CD14-positive monocyte (primary cell): ENCODE measurements around the gene STX2. TPM values are rescaled to one million over a fixed set of nuclear protein-coding genes. Genes with fewer than 3 reads are reported as not detected.

Source experiments
- DNase-seq, 3 donors: peaks; one replicate each; pipeline ENCODE4 v3.0.0-alpha.2; 2011 to 2022
- H2AFZ ChIP-seq: 2 replicates; pipeline ENCODE4 v1.6.0; 2012; ENCODE audit warnings: mild to moderate bottlenecking, low read depth, low read length, inconsistent platforms; ENCODE audit not compliant: insufficient read depth, poor library complexity, severe bottlenecking
- H3K27ac ChIP-seq, 2 donors: 1 replicate in 1 of 2; 2 replicates in 1 of 2; pipeline ENCODE4 v1.5.1; 2012 to 2013; ENCODE audit warnings: low read length in 2 of 2, control low read depth in 1 of 2, inconsistent platforms in 1 of 2, low read depth in 1 of 2, mild to moderate bottlenecking in 1 of 2
- H3K27me3 ChIP-seq, 2 donors: one replicate each; pipeline versions ENCODE4 v1.6.0 to v1.6.1; 2011 to 2013; ENCODE audit warnings: low read length in 2 of 2; ENCODE audit not compliant: control insufficient read depth in 2 of 2, insufficient read depth in 2 of 2
- H3K36me3 ChIP-seq, 2 donors: replicated peaks in 1 of 2; 1 replicate in 1 of 2; 2 replicates in 1 of 2; pipeline versions ENCODE4 v1.5.1 to v1.6.1; 2012 to 2013; ENCODE audit warnings: low read length in 2 of 2, control low read depth in 1 of 2, inconsistent platforms in 1 of 2, mild to moderate bottlenecking in 1 of 2; ENCODE audit not compliant: insufficient read depth in 2 of 2, control insufficient read depth in 1 of 2
- H3K4me1 ChIP-seq, 2 donors: 1 replicate in 1 of 2; 2 replicates in 1 of 2; pipeline versions ENCODE4 v1.5.1 to v1.6.1; 2012 to 2013; ENCODE audit warnings: low read length in 2 of 2, control low read depth in 1 of 2, inconsistent platforms in 1 of 2, mild to moderate bottlenecking in 1 of 2, moderate library complexity in 1 of 2; ENCODE audit not compliant: insufficient read depth in 2 of 2, control insufficient read depth in 1 of 2
- H3K4me2 ChIP-seq: replicated peaks from 2 replicates; pipeline ENCODE3; 2012; ENCODE audit warnings: low read length, moderate library complexity, mild to moderate bottlenecking; ENCODE audit not compliant: poor library complexity, severe bottlenecking; ENCODE audit errors: extremely low read depth
- H3K4me3 ChIP-seq, 3 experiments: fragments of 200-600 bp in 1 of 3; sonication (generic) in 1 of 3; replicated peaks in 1 of 3; 1 replicate in 2 of 3; 2 replicates in 1 of 3; pipeline ENCODE4 v1.5.1; 2011 to 2013; ENCODE audit warnings: low read length in 3 of 3, mild to moderate bottlenecking in 3 of 3, control low read depth in 2 of 3, low read depth in 2 of 3, inconsistent platforms in 1 of 3, moderate library complexity in 1 of 3
- H3K79me2 ChIP-seq: 2 replicates; pipeline ENCODE4 v1.6.0; 2012; ENCODE audit warnings: mild to moderate bottlenecking, control low read depth, inconsistent platforms, low read length, moderate library complexity; ENCODE audit not compliant: insufficient read depth
- H3K9ac ChIP-seq: 2 replicates; pipeline ENCODE4 v1.6.0; 2017; ENCODE audit warnings: low read length, mild to moderate bottlenecking; ENCODE audit not compliant: insufficient read depth, poor library complexity, severe bottlenecking
- H3K9me3 ChIP-seq, 2 donors: replicated peaks in 1 of 2; 1 replicate in 1 of 2; 2 replicates in 1 of 2; pipeline versions ENCODE4 v1.5.1 to v1.6.1; 2012 to 2013; ENCODE audit warnings: low read length in 2 of 2, control low read depth in 1 of 2; ENCODE audit not compliant: control insufficient read depth in 1 of 2, insufficient read depth in 1 of 2
- H4K20me1 ChIP-seq: 2 replicates; pipeline ENCODE4 v1.6.0; 2012; ENCODE audit warnings: mild to moderate bottlenecking, low read length, control low read depth, moderate library complexity; ENCODE audit not compliant: insufficient read depth
- H3K27ac Mint-ChIP-seq, 7 donors: one replicate each; pipeline ENCODE4 v1.8.0; 2020; ENCODE audit warnings: mild to moderate bottlenecking in 7 of 7, mixed read lengths in 7 of 7, moderate library complexity in 6 of 7, inconsistent platforms in 2 of 7
- H3K27me3 Mint-ChIP-seq, 3 donors: one replicate each; pipeline ENCODE4 v1.8.0; 2021 to 2022; ENCODE audit warnings: low read depth in 3 of 3, mild to moderate bottlenecking in 3 of 3, mixed read lengths in 3 of 3, moderate library complexity in 3 of 3, inconsistent platforms in 1 of 3
- H3K36me3 Mint-ChIP-seq, 2 donors: one replicate each; pipeline ENCODE4 v1.8.0; 2020; ENCODE audit warnings: mixed read lengths in 2 of 2, inconsistent platforms in 1 of 2, mild to moderate bottlenecking in 1 of 2
- H3K4me1 Mint-ChIP-seq: one replicate; pipeline ENCODE4 v1.8.0; 2020; ENCODE audit warnings: mild to moderate bottlenecking, mixed read lengths
- H3K4me3 Mint-ChIP-seq, 2 donors: one replicate each; pipeline ENCODE4 v1.8.0; 2020; ENCODE audit warnings: mild to moderate bottlenecking in 2 of 2, mixed read lengths in 2 of 2, moderate library complexity in 1 of 2
- H3K9me3 Mint-ChIP-seq, 7 donors: one replicate each; pipeline ENCODE4 v1.8.0; 2020 to 2022; ENCODE audit warnings: mixed read lengths in 7 of 7, mild to moderate bottlenecking in 6 of 7, moderate library complexity in 6 of 7, inconsistent platforms in 2 of 7
- WGBS: methylation state at CpG from one replicate; pipeline ENCODE4 v1.1.5; 2013; ENCODE audit warnings: missing lambda C conversion rate; ENCODE audit not compliant: insufficient coverage; 5-methylcytosine and 5-hydroxymethylcytosine counted together
- intact Hi-C, 2 donors: fragments of 100-400 bp; cut with micrococcal nuclease; formaldehyde crosslinking; loops; one replicate each; pipeline versions ENCODE4 v1.15.0 to v1.15.1; 2023
- polyA plus RNA-seq, 3 donors: library from polyadenylated mRNA; depleted of rRNA in 1 of 3; unstranded in 2 of 3; stranded (reverse) in 1 of 3; fragments of 300-500 nt in 2 of 3; fragments of >200 nt in 1 of 3; fragmentation: Illumina TruSeq in 2 of 3; gene quantifications; 1 replicate in 2 of 3; 2 replicates in 1 of 3; pipeline ENCODE4 v1.2.3, GENCODE V29; 2012 to 2021
- TF ChIP-seq, protein P1 (sequence below): fragments of 200-600 bp; IDR thresholded peaks from one replicate; pipeline ENCODE4 v1.8.0; 2022; ENCODE audit warnings: antibody characterized with exemption, mild to moderate bottlenecking

STX2 gene
- polyA plus RNA-seq, 3 donors, result 4.8 to 32.9 (median 7.6) TPM

- Mint-ChIP-seq H3K4me1 (no peaks in the 10 kb centered on the region), H3K27ac (no peak overlapping the region), H3K27me3 (peaks cover 6 to 16% (median 12%) of the 10 kb centered on the region in 3 donors), H3K9me3 (peaks cover 11 to 25% (median 17%) of the 10 kb centered on the region in 7 donors), H3K36me3 (no peaks in the 10 kb centered on the region), H3K4me3 (no peak overlapping the region)
- Histone ChIP-seq H3K27me3 (peaks cover 0 to 7% of the 10 kb centered on the region in 2 donors), H3K4me2 (no peak overlapping the region), H3K9ac (no peak overlapping the region), H2AFZ (no peak overlapping the region), H3K4me1 (no peaks in the 10 kb centered on the region), H3K4me3 (no peak overlapping the region), H4K20me1 (no peaks in the 10 kb centered on the region), H3K79me2 (no peaks in the 10 kb centered on the region), H3K9me3 (peaks cover 13 to 22% of the 10 kb centered on the region in 2 donors), H3K36me3 (no peaks in the 10 kb centered on the region), H3K27ac (no peak overlapping the region)
- no peak for DNase-seq
- intact Hi-C loops, result no loop called here
- TF ChIP-seq, protein P1, sequence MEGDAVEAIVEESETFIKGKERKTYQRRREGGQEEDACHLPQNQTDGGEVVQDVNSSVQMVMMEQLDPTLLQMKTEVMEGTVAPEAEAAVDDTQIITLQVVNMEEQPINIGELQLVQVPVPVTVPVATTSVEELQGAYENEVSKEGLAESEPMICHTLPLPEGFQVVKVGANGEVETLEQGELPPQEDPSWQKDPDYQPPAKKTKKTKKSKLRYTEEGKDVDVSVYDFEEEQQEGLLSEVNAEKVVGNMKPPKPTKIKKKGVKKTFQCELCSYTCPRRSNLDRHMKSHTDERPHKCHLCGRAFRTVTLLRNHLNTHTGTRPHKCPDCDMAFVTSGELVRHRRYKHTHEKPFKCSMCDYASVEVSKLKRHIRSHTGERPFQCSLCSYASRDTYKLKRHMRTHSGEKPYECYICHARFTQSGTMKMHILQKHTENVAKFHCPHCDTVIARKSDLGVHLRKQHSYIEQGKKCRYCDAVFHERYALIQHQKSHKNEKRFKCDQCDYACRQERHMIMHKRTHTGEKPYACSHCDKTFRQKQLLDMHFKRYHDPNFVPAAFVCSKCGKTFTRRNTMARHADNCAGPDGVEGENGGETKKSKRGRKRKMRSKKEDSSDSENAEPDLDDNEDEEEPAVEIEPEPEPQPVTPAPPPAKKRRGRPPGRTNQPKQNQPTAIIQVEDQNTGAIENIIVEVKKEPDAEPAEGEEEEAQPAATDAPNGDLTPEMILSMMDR, result no peak
- 80% methylated on average over 1 of the region's 6 CpGs for WGBS
Observed at GRCh38 chr12:130859161-130859560, 20.1 kb upstream of the STX2 start.

DNA sequence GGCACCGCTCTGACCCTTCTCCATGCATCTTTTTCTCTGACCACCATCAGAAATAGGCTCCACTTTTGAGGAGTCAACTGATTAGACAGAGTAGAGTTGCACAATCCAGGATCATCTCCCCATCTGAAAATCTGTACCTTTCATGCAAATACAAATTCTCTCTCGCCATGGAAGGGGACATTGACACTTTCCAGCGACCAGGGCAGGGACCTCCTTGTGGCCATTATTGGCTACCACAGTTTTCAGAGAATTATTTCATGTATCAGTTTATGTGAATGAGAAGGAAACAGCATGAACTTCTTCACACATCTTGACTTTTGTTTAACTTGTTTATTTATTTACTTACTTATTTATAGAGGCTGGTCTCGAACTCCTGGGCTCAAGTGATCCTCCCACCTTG lies 19.0 kb upstream of the STX2 start:
- Mint-ChIP-seq H3K36me3 (no peaks in the 10 kb centered on the region), H3K9me3 (peaks cover 11 to 25% (median 18%) of the 10 kb centered on the region in 7 donors), H3K4me1 (no peaks in the 10 kb centered on the region), H3K27ac (no peak overlapping the region), H3K27me3 (peaks cover 10 to 23% (median 21%) of the 10 kb centered on the region in 3 donors), H3K4me3 (no peak overlapping the region)
- Histone ChIP-seq H3K4me3 (no peak overlapping the region), H3K79me2 (no peaks in the 10 kb centered on the region), H3K27ac (no peak overlapping the region), H3K27me3 (peaks cover 0 to 7% of the 10 kb centered on the region in 2 donors), H3K36me3 (no peaks in the 10 kb centered on the region), H4K20me1 (no peaks in the 10 kb centered on the region), H3K9me3 (peaks cover 13 to 22% of the 10 kb centered on the region in 2 donors), H2AFZ (no peak overlapping the region), H3K4me1 (no peaks in the 10 kb centered on the region), H3K9ac (no peak overlapping the region), H3K4me2 (no peak overlapping the region)
- WGBS, result 100% methylated on average over 1 of the region's 4 CpGs
- no peak for DNase-seq
- TF ChIP-seq, protein P1, result no peak
- intact Hi-C loops, result no loop called here
